Naive B cell (primary cell): ENCODE results near the gene SSUH2. TPM values are rescaled to one million over a fixed set of nuclear protein-coding genes. Genes with fewer than 3 reads are reported as not detected.

Experiments
- ATAC-seq, 2 donors: fragments of 150-1000 bp; cut with Tn5 transposase; 2 replicates each; pipeline ENCODE4 v1.10.0; 2021; ENCODE audit warnings: low read depth in 2 of 2, mild to moderate bottlenecking in 2 of 2, moderate library complexity in 2 of 2
- DNase-seq: peaks from one replicate; pipeline ENCODE4 v3.0.0; 2022
- H3K27ac Mint-ChIP-seq, 6 donors: one replicate each; pipeline ENCODE4 v1.8.0; 2020 to 2022; ENCODE audit warnings: mild to moderate bottlenecking in 6 of 6, mixed read lengths in 6 of 6, moderate library complexity in 5 of 6, inconsistent platforms in 2 of 6
- H3K27me3 Mint-ChIP-seq, 3 donors: one replicate each; pipeline ENCODE4 v1.8.0; 2021 to 2022; ENCODE audit warnings: mixed read lengths in 3 of 3, mild to moderate bottlenecking in 1 of 3
- H3K36me3 Mint-ChIP-seq, 2 donors: one replicate each; pipeline ENCODE4 v1.8.0; 2020 to 2022; ENCODE audit warnings: mixed read lengths in 2 of 2, inconsistent platforms in 1 of 2, mild to moderate bottlenecking in 1 of 2
- H3K4me1 Mint-ChIP-seq, 3 donors: one replicate each; pipeline ENCODE4 v1.8.0; 2020 to 2022; ENCODE audit warnings: mixed read lengths in 3 of 3, inconsistent platforms in 1 of 3, mild to moderate bottlenecking in 1 of 3, moderate library complexity in 1 of 3
- H3K4me3 Mint-ChIP-seq, 8 donors: one replicate each; pipeline ENCODE4 v1.8.0; 2020 to 2022; ENCODE audit warnings: mild to moderate bottlenecking in 8 of 8, mixed read lengths in 8 of 8, moderate library complexity in 8 of 8, inconsistent platforms in 2 of 8
- H3K9me3 Mint-ChIP-seq, 7 donors: one replicate each; pipeline ENCODE4 v1.8.0; 2020 to 2022; ENCODE audit warnings: mixed read lengths in 7 of 7, mild to moderate bottlenecking in 5 of 7, inconsistent platforms in 2 of 7, moderate library complexity in 1 of 7
- polyA plus RNA-seq, 6 donors: library from polyadenylated mRNA; unstranded; fragments of 300-500 nt; fragmentation: Illumina TruSeq; gene quantifications; one replicate each; pipeline ENCODE4 v1.2.3, GENCODE V29; 2021; ENCODE audit warnings: low read depth in 6 of 6

The SSUH2 gene
- polyA plus RNA-seq, 6 donors from 2014 or later = not detected

DNA sequence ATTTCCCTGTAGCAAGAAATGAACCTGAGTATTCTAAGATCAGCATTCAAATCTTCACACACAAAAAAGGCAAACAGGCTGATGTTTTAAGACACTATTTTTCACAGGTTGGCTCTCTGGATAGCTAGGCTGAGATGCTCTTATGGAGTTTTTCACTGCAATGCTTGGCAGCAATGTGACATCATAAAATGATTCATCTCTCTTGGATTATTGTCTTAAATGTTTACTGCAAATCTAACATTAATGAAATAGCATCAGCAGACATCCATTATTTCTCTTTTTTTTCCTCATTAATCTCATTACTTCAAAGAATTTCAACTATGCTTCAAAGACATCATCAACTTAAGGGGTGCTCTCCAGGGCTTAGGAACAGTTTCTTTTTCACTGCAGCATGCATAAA, 23.6 kb upstream of the SSUH2 start:
- no peak for ATAC-seq
- Mint-ChIP-seq H3K4me3 (no peak overlapping the region), H3K27me3 (peaks cover 0 to 8% (median 0%) of the 10 kb centered on the region in 3 donors), H3K27ac (peak overlapping the region in 1 of 6 donors; percentile 23), H3K4me1 (peaks cover 13 to 40% (median 16%) of the 10 kb centered on the region in 3 donors), H3K9me3 (peaks cover 0 to 8% (median 4%) of the 10 kb centered on the region in 7 donors), H3K36me3 (no peaks in the 10 kb centered on the region)
- no peak for DNase-seq

GRCh38 chr3:8667463-8668091, 23.0 kb upstream of the SSUH2 start:
- H3K9me3 Mint-ChIP-seq = peaks cover 0 to 8% (median 4%) of the 10 kb centered on the region in 7 donors
- H3K4me3 Mint-ChIP-seq = no peak overlapping the region
- H3K27me3 Mint-ChIP-seq = peaks cover 0 to 8% (median 0%) of the 10 kb centered on the region in 3 donors
- H3K36me3 Mint-ChIP-seq = no peaks in the 10 kb centered on the region
- ATAC-seq = no peak
- H3K27ac Mint-ChIP-seq = no peak overlapping the region
- no peak for DNase-seq
- peaks cover 13 to 44% (median 16%) of the 10 kb centered on the region in 3 donors for H3K4me1 Mint-ChIP-seq

- H3K4me1 Mint-ChIP-seq = peaks cover 17 to 60% (median 25%) of the 10 kb centered on the region in 3 donors
- no peak for DNase-seq
- peaks cover 0 to 8% (median 0%) of the 10 kb centered on the region in 3 donors for H3K27me3 Mint-ChIP-seq
- peak overlapping the region in 5 of 8 donors; percentile 1 to 76 (median 31) for H3K4me3 Mint-ChIP-seq
- peaks cover 0 to 4% (median 0%) of the 10 kb centered on the region in 7 donors for H3K9me3 Mint-ChIP-seq
- H3K27ac Mint-ChIP-seq = peak overlapping the region in 3 of 6 donors; percentile 19 to 69 (median 61)
- no peaks in the 10 kb centered on the region for H3K36me3 Mint-ChIP-seq
- no peak for ATAC-seq
Observed at GRCh38 chr3:8665407-8665896, 20.9 kb upstream of the SSUH2 start.

- Mint-ChIP-seq H3K4me3 (peak overlapping the region in 3 of 8 donors; percentile 42 to 52 (median 48)), H3K9me3 (no peaks in the 10 kb centered on the region), H3K27ac (peak overlapping the region in 1 of 6 donors; percentile 74), H3K4me1 (peaks cover 30 to 81% (median 43%) of the 10 kb centered on the region in 3 donors), H3K27me3 (no peaks in the 10 kb centered on the region), H3K36me3 (no peaks in the 10 kb centered on the region)
- ATAC-seq (peak in 1 of 2 donors; percentile 24), DNase-seq (peak; percentile 12)
Observed at GRCh38 chr3:8663177-8664061, 18.8 kb upstream of the SSUH2 start.

DNA sequence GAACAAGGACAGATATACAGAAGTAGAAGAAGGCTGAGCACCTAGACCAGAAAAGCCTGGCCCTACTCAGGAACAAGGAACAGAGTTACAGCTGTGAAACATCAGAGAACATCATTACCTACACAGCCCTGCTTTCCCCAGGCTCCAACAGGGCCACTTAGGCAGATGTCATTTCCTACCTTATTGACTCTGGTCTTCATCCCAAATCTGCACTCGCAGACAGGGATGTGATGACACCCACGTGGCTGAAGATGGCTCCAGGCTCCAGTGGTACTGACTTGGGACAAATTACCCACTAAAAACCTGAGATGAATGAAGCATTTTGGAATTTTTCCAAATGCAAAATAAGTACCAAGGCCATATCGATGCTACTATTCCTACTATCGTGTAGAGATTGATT, 18.0 kb upstream of the SSUH2 start:
- no peaks in the 10 kb centered on the region for H3K27me3 Mint-ChIP-seq
- H3K9me3 Mint-ChIP-seq = no peaks in the 10 kb centered on the region
- H3K4me3 Mint-ChIP-seq = peak overlapping the region in 1 of 8 donors; percentile 30
- peaks cover 36 to 85% (median 50%) of the 10 kb centered on the region in 3 donors for H3K4me1 Mint-ChIP-seq
- DNase-seq (no peak), ATAC-seq (no peak)
- H3K36me3 Mint-ChIP-seq = no peaks in the 10 kb centered on the region
- no peak overlapping the region for H3K27ac Mint-ChIP-seq

GRCh38 chr3:8660175-8661118, 15.8 kb upstream of the SSUH2 start:
- peak overlapping the region in 2 of 6 donors; percentile 55 to 64 for H3K27ac Mint-ChIP-seq
- no peak for DNase-seq
- H3K9me3 Mint-ChIP-seq = peaks cover 0 to 2% (median 0%) of the 10 kb centered on the region in 7 donors
- H3K4me1 Mint-ChIP-seq = peaks cover 38 to 77% (median 52%) of the 10 kb centered on the region in 3 donors
- ATAC-seq = no peak
- no peaks in the 10 kb centered on the region for H3K36me3 Mint-ChIP-seq
- H3K27me3 Mint-ChIP-seq = no peaks in the 10 kb centered on the region
- H3K4me3 Mint-ChIP-seq = peak overlapping the region in 4 of 8 donors; percentile 5 to 74 (median 54)

DNA sequence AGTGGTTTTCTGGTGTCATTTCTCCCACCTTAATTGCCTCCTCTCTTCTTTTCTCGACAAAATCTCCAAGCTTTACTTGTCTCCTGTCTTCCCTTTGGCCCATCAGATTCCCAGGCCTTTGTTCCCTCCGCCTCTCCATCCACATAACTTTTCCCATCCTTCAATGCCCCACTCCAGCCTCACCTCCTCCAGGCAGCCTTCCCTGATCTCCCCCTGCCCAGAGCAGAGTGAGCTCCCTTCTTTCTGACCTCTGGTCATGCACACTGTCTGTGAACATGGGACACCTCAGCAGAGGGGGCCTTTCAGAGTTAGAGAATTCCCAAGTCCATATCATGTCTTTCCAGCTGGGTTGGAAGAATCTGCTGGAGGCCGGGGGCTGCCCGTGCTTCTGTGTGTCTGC, 14.6 kb upstream of the SSUH2 start:
- H3K9me3 Mint-ChIP-seq = peaks cover 0 to 5% (median 3%) of the 10 kb centered on the region in 7 donors

DNA sequence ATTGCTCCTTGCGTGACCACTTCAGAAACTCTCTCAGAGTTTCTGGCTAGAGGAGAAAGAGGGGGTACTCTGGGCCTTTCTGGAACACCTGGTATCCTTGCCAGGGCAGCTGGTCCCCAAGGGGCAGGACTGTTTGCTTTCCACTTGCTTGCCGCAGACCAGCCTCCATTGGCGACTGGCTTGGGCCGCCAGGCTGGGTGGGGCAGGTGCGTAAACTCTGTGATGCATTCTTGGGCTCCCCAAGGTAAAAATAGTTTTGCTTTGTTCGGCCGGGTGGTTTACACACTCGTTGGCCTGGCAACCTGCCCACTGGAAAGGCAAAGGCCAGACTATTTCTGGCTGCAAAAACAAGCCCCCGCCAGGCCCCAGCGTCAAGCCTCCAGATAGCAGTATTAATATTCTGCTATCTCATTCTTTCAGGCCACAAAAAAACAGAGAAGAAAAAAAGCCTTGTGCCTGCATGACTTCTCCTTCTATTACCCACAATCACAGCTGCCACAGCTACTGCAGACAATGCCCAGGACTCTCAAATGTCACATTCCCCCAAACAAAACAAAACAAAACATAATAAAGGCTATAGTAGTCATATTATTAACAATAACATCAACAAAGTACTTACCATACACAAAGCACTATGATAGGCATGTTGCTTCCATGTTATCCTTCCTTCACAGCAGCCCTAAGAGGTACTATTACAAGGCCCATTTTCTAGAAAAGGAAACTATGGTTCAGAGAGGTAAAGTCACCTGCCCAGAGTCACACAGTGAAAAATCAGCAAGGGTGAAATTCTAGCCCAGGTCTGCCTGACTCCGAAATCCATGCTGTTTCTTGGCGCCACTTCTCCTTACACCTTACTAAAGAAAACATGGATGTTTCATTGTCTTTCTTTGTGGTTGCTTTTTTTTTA, 14.0 kb upstream of the SSUH2 start:
- H3K4me3 Mint-ChIP-seq = peak overlapping the region in 7 of 8 donors; percentile 16 to 82 (median 52)
- DNase-seq (peak; percentile 71), ATAC-seq (peak; percentile 80 to 85)
- H3K4me1 Mint-ChIP-seq = peaks cover 29 to 59% (median 40%) of the 10 kb centered on the region in 3 donors
- H3K36me3 Mint-ChIP-seq = peaks cover 5 to 6% of the 10 kb centered on the region in 2 donors
- H3K9me3 Mint-ChIP-seq = peaks cover 0 to 7% (median 4%) of the 10 kb centered on the region in 7 donors
- no peaks in the 10 kb centered on the region for H3K27me3 Mint-ChIP-seq
- H3K27ac Mint-ChIP-seq = peak overlapping the region; percentile 44 to 88 (median 62)

More for the DNA sequence above, 14.6 kb upstream of the SSUH2 start:
- H3K4me3 Mint-ChIP-seq = peak overlapping the region in 5 of 8 donors; percentile 5 to 74 (median 39)
- peaks cover 2 to 3% of the 10 kb centered on the region in 2 donors for H3K36me3 Mint-ChIP-seq
- DNase-seq (no peak), ATAC-seq (no peak)
- H3K27ac Mint-ChIP-seq = peak overlapping the region in 4 of 6 donors; percentile 44 to 88 (median 62)
- H3K4me1 Mint-ChIP-seq = peaks cover 29 to 65% (median 40%) of the 10 kb centered on the region in 3 donors
- H3K27me3 Mint-ChIP-seq = no peaks in the 10 kb centered on the region

DNA sequence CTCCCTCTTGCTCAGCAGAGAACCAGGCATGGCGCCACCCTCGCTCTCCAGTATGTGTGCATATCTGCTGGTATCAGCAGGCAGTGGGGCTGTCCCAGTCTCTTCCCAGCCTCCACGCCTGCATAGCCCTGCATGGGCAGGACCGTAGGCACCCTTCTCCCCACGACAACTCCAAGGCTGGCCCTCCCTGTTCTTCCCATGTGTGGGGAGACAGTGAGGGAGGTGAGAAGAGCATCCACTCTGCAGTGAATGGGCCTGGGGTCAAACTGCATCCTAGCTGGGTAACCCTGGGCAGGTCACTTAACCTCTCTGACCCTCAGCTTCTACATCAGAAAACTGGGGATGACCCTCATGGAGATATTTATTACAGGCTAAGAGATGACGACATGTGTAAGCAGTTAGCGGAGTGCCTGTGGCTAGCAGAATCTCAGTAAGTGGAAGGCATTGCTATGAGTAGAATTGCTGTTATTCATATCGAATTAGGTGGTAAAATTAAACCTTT, 13.3 kb upstream of the SSUH2 start:
- peaks cover 29 to 56% (median 40%) of the 10 kb centered on the region in 3 donors for H3K4me1 Mint-ChIP-seq
- H3K9me3 Mint-ChIP-seq = peaks cover 0 to 7% (median 4%) of the 10 kb centered on the region in 7 donors
- H3K27ac Mint-ChIP-seq = peak overlapping the region; percentile 44 to 88 (median 62)
- no peak for DNase-seq
- ATAC-seq = peak in 1 of 2 donors; percentile 40
- H3K27me3 Mint-ChIP-seq = peaks cover 0 to 1% (median 0%) of the 10 kb centered on the region in 3 donors
- H3K4me3 Mint-ChIP-seq = peak overlapping the region in 5 of 8 donors; percentile 29 to 82 (median 56)
- H3K36me3 Mint-ChIP-seq = peaks cover 5 to 6% of the 10 kb centered on the region in 2 donors

DNA sequence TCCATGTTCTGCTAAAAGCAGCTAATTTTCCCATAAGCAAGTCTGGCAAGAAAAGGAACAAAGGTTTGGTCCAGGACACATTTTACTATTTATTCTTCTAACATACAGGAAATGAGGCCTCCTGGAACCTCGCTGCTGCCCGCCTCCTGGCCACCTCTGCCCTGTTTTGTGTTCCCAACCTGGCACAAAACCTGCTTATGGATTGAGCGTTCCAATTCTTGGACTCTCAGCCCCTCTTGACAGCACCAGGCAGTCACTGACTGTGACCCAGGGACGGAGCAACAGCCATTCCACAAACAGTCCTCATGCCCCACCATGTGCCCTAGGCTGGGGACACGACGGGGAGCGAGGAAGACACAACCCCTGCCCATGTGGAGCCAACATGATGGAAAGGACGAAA, 11.6 kb upstream of the SSUH2 start:
- peaks cover 0 to 7% (median 4%) of the 10 kb centered on the region in 7 donors for H3K9me3 Mint-ChIP-seq
- H3K4me3 Mint-ChIP-seq = no peak overlapping the region
- DNase-seq (no peak), ATAC-seq (no peak)
- peaks cover 0 to 14% (median 0%) of the 10 kb centered on the region in 3 donors for H3K27me3 Mint-ChIP-seq
- peak overlapping the region in 3 of 6 donors; percentile 28 to 72 (median 38) for H3K27ac Mint-ChIP-seq
- H3K4me1 Mint-ChIP-seq = peaks cover 28 to 46% (median 39%) of the 10 kb centered on the region in 3 donors
- H3K36me3 Mint-ChIP-seq = peaks cover 5 to 6% of the 10 kb centered on the region in 2 donors

DNA sequence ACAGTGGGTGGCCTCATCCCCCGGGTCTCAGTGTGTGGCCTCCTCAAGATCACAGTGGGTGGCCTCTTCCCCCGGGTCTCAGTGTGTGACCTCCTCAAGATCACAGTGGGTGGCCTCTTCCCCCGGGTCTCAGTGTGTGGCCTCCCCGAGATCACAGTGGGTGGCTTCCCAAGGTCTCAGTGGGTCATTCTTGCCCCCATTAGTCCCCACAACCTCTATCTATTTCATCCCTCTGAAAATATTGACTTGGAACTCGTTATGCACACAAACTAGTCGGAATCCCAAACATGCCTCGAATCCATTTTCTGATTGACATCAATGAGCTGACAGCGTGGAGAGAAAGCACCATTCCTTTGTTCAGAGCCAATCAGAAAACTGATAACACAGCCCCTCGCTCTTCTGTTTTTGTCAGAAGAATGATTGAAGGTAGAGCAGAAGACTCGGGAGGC, 10.8 kb upstream of the SSUH2 start:
- Mint-ChIP-seq H3K36me3 (peaks cover 5 to 6% of the 10 kb centered on the region in 2 donors), H3K27me3 (peaks cover 0 to 14% (median 0%) of the 10 kb centered on the region in 3 donors), H3K27ac (peak overlapping the region in 3 of 6 donors; percentile 8 to 29 (median 12)), H3K4me3 (no peak overlapping the region), H3K9me3 (peaks cover 0 to 7% (median 4%) of the 10 kb centered on the region in 7 donors), H3K4me1 (peaks cover 25 to 38% (median 30%) of the 10 kb centered on the region in 3 donors)
- DNase-seq = no peak
- no peak for ATAC-seq
